Measurements from ENCODE around the gene HOXD11.

GRCh38 chr2:176080540-176081375, 26.3 kb upstream of the HOXD11 start:
- TF ChIP-seq, protein P1, sequence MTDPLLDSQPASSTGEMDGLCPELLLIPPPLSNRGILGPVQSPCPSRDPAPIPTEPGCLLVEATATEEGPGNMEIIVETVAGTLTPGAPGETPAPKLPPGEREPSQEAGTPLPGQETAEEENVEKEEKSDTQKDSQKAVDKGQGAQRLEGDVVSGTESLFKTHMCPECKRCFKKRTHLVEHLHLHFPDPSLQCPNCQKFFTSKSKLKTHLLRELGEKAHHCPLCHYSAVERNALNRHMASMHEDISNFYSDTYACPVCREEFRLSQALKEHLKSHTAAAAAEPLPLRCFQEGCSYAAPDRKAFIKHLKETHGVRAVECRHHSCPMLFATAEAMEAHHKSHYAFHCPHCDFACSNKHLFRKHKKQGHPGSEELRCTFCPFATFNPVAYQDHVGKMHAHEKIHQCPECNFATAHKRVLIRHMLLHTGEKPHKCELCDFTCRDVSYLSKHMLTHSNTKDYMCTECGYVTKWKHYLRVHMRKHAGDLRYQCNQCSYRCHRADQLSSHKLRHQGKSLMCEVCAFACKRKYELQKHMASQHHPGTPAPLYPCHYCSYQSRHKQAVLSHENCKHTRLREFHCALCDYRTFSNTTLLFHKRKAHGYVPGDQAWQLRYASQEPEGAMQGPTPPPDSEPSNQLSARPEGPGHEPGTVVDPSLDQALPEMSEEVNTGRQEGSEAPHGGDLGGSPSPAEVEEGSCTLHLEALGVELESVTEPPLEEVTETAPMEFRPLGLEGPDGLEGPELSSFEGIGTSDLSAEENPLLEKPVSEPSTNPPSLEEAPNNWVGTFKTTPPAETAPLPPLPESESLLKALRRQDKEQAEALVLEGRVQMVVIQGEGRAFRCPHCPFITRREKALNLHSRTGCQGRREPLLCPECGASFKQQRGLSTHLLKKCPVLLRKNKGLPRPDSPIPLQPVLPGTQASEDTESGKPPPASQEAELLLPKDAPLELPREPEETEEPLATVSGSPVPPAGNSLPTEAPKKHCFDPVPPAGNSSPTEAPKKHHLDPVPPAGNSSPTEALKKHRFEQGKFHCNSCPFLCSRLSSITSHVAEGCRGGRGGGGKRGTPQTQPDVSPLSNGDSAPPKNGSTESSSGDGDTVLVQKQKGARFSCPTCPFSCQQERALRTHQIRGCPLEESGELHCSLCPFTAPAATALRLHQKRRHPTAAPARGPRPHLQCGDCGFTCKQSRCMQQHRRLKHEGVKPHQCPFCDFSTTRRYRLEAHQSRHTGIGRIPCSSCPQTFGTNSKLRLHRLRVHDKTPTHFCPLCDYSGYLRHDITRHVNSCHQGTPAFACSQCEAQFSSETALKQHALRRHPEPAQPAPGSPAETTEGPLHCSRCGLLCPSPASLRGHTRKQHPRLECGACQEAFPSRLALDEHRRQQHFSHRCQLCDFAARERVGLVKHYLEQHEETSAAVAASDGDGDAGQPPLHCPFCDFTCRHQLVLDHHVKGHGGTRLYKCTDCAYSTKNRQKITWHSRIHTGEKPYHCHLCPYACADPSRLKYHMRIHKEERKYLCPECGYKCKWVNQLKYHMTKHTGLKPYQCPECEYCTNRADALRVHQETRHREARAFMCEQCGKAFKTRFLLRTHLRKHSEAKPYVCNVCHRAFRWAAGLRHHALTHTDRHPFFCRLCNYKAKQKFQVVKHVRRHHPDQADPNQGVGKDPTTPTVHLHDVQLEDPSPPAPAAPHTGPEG (CRISPR knock-in tag; IDR thresholded peaks at IDR 0.05): no peak
- TF ChIP-seq PPARG (CRISPR knock-in tag; conservative IDR thresholded peaks at IDR 0.05) (no peak), MAX (IDR thresholded peaks at IDR 0.05) (no peak), RELA (CRISPR knock-in tag; IDR thresholded peaks at IDR 0.05) (no peak), KLF9 (CRISPR knock-in tag; IDR thresholded peaks at IDR 0.05; ENCODE audit: low read depth) (no peak), ZBTB7A (CRISPR knock-in tag; IDR thresholded peaks at IDR 0.05) (no peak), SUZ12 (IDR thresholded peaks at IDR 0.05; ENCODE audit: low read depth, low read length) (no peak), MXD1 (CRISPR knock-in tag; IDR thresholded peaks at IDR 0.05) (no peak)
